ENCODE measurements around the gene CRYGB.
"Not testable (repeated sequence)": the region's sequence is repeated elsewhere in the genome, so short reads cannot be mapped to it uniquely, and the experiment has no call there.

DNA sequence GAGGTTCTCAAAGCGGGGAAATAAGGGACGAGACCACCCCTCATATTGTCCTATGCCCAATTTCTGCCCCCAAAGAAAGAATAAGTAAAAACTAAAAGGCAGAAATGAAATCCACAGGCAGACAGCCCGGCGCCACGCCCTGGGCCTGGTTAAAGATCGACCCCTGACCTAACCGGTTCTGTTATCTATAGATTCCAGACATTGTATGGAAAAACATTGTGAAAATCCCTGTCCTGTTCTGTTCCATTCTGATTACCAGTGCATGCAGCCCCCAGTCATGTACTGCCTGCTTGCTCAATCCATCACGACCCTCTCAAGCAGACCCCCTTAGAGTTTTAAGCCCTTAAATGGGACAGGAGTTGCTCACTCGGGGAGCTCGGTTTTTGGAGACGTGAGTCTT is 28.6 kb downstream of the CRYGB start:
- TF ChIP-seq, protein P1, sequence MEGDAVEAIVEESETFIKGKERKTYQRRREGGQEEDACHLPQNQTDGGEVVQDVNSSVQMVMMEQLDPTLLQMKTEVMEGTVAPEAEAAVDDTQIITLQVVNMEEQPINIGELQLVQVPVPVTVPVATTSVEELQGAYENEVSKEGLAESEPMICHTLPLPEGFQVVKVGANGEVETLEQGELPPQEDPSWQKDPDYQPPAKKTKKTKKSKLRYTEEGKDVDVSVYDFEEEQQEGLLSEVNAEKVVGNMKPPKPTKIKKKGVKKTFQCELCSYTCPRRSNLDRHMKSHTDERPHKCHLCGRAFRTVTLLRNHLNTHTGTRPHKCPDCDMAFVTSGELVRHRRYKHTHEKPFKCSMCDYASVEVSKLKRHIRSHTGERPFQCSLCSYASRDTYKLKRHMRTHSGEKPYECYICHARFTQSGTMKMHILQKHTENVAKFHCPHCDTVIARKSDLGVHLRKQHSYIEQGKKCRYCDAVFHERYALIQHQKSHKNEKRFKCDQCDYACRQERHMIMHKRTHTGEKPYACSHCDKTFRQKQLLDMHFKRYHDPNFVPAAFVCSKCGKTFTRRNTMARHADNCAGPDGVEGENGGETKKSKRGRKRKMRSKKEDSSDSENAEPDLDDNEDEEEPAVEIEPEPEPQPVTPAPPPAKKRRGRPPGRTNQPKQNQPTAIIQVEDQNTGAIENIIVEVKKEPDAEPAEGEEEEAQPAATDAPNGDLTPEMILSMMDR (IDR thresholded peaks at IDR 0.05), result not testable (repeated sequence)
- not testable (repeated sequence) for TF ChIP-seq FOXJ3 (CRISPR knock-in tag; IDR thresholded peaks at IDR 0.05; ENCODE audit: borderline replicate concordance); CREM (CRISPR knock-in tag; IDR thresholded peaks at IDR 0.05); TCF7 (CRISPR knock-in tag; IDR thresholded peaks at IDR 0.05; ENCODE audit: low read depth); JUN (CRISPR knock-in tag; IDR thresholded peaks at IDR 0.05)
- TF ChIP-seq, protein P2, sequence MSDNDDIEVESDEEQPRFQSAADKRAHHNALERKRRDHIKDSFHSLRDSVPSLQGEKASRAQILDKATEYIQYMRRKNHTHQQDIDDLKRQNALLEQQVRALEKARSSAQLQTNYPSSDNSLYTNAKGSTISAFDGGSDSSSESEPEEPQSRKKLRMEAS (CRISPR knock-in tag; IDR thresholded peaks at IDR 0.05), result not testable (repeated sequence)
- TF ChIP-seq, protein P3, sequence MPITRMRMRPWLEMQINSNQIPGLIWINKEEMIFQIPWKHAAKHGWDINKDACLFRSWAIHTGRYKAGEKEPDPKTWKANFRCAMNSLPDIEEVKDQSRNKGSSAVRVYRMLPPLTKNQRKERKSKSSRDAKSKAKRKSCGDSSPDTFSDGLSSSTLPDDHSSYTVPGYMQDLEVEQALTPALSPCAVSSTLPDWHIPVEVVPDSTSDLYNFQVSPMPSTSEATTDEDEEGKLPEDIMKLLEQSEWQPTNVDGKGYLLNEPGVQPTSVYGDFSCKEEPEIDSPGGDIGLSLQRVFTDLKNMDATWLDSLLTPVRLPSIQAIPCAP (CRISPR knock-in tag; IDR thresholded peaks at IDR 0.05), result not testable (repeated sequence)
